GM21390 (cell line): Measurements from ENCODE around the gene FBXW7.

Source experiments
- ATAC-seq: cut with Tn5 transposase; IDR thresholded peaks from one replicate; pipeline ENCODE4 v1.9.1; 2021; ENCODE audit not compliant: unreplicated experiment

Gene FBXW7

GRCh38 chr4:152513078-152513477, 22.8 kb downstream of the FBXW7 start:
- ATAC-seq = no peak

- no peak for ATAC-seq
Measured at GRCh38 chr4:152512483-152512882, 23.4 kb downstream of the FBXW7 start.

DNA sequence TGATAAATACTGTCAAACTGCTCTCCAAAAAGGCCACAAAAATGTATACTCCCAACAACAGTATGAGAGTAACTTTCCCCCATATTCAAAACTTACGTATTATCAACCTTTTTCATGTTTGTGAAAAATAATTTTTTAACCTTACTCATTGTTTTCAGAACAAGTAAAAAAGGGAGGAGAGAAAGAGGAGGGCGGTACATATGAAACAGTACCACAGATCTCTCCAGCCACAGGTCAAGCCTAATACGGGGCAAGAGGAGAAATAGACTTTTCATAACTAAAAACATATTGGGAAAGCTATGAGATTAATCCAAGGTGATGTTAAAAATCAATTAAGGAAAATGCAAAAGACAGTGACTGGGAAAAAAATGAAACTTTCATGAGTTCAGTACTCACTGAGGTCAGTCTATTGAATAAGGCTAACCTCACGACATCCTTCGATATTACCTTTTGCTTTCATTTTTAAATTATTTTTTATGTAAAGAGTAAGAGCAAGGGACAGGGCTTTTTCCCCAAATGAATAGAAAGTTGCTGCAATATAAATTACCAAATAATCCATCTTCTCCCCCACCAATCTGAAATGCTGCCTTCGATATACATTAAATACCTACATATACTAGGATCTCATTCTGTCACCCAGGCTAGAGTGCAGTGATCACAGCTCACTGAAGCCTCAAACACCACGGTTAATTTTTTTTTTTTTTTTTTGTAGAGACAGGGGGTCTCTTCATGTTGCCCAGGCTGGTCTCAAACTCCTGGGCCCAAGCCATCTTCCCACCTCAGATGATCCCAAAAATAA, 25.3 kb downstream of the FBXW7 start:
- ATAC-seq = peak; percentile 50

DNA sequence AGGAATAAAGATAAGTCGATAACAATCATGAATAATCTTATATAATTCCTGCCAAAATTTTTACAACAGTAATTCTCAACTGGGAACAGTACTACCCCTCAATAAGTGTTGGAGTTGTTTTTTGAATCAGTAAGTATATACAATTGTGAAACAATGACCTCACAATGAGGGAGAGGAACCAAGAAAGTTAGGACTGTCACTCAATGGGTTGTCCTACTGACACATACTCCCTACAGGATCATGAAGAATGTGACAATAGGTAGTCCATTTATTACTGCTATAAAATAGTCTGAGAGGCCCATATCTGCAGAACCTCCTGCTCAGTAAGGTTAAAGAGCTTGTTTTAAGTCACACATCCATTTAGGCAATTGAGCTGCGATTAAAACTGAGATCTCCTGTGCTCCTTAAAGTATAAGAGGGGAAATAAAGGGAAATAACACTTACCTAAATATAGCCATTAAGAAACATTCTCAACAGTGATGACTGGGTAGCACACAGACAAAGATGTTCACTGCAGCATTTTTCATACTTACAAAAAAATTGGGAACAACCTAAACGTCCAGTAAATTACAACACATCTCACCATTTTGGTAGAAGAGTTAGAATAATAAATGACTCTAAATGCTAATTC, 26.2 kb downstream of the FBXW7 start:
- ATAC-seq = peak; percentile 35

DNA sequence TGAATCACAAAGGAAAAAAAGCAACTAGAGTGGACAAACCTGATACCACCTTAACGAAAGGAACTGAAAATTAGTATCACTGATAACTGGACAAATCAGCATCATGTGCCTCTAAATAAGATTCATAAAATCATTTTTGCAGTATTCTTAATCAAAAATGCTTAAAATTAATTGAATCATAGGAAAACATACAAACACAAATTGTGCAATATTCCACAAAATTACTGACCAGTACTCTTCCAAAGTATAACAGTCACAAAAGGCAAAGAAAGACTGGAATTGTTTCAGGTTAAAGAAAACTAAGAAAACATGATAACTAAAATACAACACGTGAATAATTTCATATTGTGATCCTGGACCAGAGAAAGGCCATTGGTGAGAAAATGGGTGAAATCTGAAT, 27.1 kb downstream of the FBXW7 start:
- no peak for ATAC-seq

DNA sequence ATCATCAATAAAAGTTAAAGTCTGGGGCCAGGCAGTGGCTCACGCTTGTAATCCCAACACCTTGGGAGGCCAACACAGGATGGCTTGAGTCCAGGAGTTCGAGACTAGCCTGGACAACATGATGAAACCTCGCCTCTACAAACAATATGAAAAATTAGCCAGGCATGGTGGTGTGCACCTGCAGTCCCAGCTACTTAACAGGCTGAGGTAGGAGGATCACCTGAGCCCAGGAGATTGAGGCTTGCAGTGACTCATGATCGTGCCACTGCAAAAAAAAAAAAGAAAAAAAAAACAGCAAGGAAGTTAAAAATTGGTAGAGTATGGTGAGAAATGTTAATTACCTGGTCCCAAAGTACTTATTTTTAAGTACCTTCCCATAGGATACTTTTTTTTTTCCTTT, 27.5 kb downstream of the FBXW7 start:
- ATAC-seq = no peak

GRCh38 chr4:152503653-152504290, 32.1 kb downstream of the FBXW7 start:
- no peak for ATAC-seq

- peak; percentile 39 for ATAC-seq
Measured at GRCh38 chr4:152501846-152502536, 33.9 kb downstream of the FBXW7 start.

GRCh38 chr4:152500800-152501434, 35.0 kb downstream of the FBXW7 start:
- ATAC-seq = peak; percentile 69

DNA sequence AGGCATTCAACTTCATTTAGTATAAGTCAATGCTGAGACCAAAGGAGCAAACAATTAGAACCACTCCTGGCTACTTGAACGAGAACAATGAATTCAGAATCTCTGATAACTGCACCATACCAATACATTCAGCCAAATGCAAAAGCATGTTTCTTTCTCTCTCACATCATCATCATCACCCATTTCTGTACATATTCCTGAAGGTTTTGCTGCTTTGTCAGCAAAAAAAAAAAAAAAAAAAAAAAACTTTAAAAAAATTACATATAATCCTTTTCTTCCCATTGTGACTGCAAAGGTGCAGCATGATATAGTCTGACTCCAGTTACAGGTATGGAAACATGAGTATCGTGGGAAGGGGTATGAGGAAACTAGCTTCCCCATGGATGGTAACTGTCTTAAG, 35.6 kb downstream of the FBXW7 start:
- no peak for ATAC-seq

DNA sequence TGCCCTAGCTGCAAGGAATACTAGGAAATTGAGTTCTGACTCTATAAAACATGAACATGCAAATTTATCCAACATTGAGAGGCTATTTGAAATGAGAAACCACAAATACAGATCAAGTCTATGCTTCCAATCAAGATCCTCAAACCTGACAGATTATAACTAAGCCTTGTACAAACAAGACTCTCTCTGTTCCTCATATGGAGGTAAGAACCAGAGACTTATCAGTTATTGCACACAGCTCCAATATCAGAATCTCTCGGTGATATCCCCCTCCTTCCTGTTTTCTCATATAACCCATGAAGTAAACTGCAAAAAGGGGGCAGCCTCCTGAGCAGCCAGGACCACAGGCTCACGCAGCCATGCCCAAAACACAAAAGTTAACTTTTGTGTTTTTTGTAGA, 36.5 kb downstream of the FBXW7 start:
- ATAC-seq = no peak

GRCh38 chr4:152494020-152494419, 41.9 kb downstream of the FBXW7 start:
- ATAC-seq = no peak

GRCh38 chr4:152488246-152488645, 47.6 kb downstream of the FBXW7 start:
- no peak for ATAC-seq

GRCh38 chr4:152486429-152487389, 49.2 kb downstream of the FBXW7 start:
- no peak for ATAC-seq

- peak; percentile 96 for ATAC-seq
Measured at GRCh38 chr4:152485726-152486276, 50.1 kb downstream of the FBXW7 start.

- no peak for ATAC-seq
Measured at GRCh38 chr4:152482211-152482610, 53.7 kb downstream of the FBXW7 start.

- ATAC-seq = no peak
Measured at GRCh38 chr4:152480901-152481300, 55.0 kb downstream of the FBXW7 start.

DNA sequence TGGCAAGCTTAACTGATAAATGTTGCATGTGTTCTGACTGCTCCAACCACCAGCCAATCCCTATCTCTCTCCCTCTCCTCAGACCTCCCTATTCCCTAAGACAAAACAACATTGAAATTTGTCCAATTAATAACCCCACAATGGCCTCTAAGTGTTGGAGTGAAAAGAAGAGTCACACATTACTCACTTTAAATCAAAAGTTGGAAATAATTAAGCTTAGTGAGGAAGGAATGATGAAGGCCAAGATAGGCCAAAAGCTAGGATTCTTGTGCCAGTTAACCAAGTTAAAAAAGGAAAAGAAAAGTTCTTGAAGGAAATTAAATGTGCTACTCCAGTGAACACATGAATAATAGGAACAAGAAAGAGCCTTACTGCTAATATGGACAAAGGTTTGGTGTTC, 55.6 kb downstream of the FBXW7 start:
- ATAC-seq = no peak

DNA sequence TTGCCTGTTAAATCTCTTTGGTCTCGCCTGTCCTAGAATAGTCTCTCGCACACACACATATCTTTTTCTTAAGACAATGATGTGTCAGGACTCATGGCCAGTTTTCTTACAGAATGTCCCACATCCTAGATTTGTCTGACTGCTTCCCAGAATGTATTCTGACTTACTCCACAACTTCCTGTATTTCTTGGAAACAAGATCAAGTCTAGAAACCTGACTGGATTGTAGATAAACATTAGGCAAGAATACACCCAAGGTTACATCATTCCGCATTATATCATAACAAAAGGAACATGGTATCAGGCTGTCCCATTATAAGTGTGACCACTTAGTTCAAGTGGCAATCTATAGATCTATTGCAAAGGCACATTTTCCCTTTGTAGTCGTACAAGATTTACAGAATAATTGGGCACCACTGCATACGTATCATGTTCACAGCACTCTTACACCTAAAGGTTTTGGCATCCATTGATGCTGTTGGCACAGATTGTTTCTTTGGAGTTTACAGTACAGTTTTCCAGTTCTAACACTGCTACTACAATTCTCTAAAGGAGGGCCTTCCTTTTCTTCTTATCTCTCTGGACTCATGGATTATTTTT, 56.4 kb downstream of the FBXW7 start:
- ATAC-seq = no peak
